ENCODE data around the gene LAMA2. TPM values are rescaled to one million over a fixed set of nuclear protein-coding genes. Genes with fewer than 3 reads are reported as not detected.

Gene LAMA2
- total and polyA plus RNA-seq, 4 donors = 5.2 to 105 (median 45.9) TPM

DNA sequence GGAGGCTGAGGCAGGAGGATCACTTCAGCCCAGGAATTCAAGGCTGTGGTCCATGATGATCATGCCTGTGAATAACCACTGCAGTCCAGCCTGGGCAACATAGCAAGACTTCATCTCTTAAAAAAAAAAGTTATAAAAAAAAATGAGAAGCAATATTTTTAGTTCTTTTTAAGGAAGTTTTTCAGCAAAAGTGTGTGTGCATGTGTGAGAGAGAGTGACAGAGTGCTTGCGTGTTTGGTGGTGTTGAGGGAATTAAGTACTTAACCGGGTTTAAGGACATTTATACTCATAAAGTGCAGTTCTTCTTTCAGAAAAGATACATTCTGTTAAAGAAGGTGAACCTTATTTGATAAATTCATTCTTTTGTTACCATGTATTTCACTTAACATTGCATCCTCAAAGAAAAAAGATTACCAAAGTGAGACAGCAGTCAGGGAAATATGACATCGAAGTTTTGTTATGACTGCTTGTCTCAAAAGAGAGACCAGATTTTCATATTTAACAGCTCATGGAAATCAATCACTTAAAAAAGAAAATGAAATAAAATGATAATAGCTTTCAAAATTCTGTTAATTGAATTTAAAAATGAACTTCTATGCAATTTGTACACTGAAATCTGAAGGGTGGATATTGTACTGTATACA lies 572.3 kb downstream of the LAMA2 start:
- 52 to 85% methylated on average over 3 of the region's 3 CpGs for WGBS, 2 donors
- H3K9ac ChIP-seq (ENCODE audit: insufficient read depth in 1 of 2, low read length in 2 of 2) = no peak overlapping the region
- H3K9me3 ChIP-seq (ENCODE audit: control insufficient read depth in 4 of 4, insufficient read depth in 3 of 4, low read length in 3 of 4) = no peaks in the 10 kb centered on the region
- DNase-seq (no peak), ATAC-seq (ENCODE audit: insufficient read depth, low FRiP score) (no peak)
- no peaks in the 10 kb centered on the region for H3K4me1 ChIP-seq (ENCODE audit: control insufficient read depth in 5 of 5, insufficient read depth in 5 of 5, low read length in 5 of 5)
- TF ChIP-seq, protein P1, sequence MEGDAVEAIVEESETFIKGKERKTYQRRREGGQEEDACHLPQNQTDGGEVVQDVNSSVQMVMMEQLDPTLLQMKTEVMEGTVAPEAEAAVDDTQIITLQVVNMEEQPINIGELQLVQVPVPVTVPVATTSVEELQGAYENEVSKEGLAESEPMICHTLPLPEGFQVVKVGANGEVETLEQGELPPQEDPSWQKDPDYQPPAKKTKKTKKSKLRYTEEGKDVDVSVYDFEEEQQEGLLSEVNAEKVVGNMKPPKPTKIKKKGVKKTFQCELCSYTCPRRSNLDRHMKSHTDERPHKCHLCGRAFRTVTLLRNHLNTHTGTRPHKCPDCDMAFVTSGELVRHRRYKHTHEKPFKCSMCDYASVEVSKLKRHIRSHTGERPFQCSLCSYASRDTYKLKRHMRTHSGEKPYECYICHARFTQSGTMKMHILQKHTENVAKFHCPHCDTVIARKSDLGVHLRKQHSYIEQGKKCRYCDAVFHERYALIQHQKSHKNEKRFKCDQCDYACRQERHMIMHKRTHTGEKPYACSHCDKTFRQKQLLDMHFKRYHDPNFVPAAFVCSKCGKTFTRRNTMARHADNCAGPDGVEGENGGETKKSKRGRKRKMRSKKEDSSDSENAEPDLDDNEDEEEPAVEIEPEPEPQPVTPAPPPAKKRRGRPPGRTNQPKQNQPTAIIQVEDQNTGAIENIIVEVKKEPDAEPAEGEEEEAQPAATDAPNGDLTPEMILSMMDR (IDR thresholded peaks at IDR 0.05; ENCODE audit: control extremely low read depth, extremely low read depth) = no peak
- H3K36me3 ChIP-seq (ENCODE audit: control insufficient read depth in 4 of 4, insufficient read depth in 4 of 4, low read length in 4 of 4) = peaks cover 0 to 27% (median 6%) of the 10 kb centered on the region in 4 donors
- H3K27me3 ChIP-seq (ENCODE audit: control insufficient read depth in 3 of 3, insufficient read depth in 3 of 3, low read length in 2 of 3) = no peaks in the 10 kb centered on the region
- H3K27ac ChIP-seq (ENCODE audit: low read depth in 1 of 2, low read length in 1 of 2) = no peak overlapping the region
- no peak overlapping the region for H3K4me3 ChIP-seq

DNA sequence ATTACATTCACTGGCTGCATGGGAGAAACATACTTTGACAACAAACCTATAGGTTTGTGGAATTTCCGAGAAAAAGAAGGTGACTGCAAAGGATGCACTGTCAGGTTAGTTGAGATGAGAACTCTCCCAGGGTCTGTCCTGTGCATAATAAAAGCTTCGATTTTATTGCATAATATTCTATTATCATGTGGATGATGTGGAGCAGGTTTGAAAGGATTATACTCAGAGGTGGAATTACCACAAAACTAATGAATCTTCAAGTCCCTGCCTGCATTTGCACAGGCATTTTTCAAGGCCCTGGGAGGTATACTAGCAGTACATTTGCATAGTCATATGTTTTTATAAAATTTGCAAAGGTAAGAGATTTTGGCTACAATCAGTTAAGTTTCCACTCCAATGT lies 577.3 kb downstream of the LAMA2 start:
- H3K4me3 ChIP-seq = no peak overlapping the region
- no peak for ATAC-seq (ENCODE audit: insufficient read depth, low FRiP score)
- no peak overlapping the region for H3K27ac ChIP-seq (ENCODE audit: low read depth in 1 of 2, low read length in 1 of 2)
- H3K9ac ChIP-seq (ENCODE audit: insufficient read depth in 1 of 2, low read length in 2 of 2) = no peak overlapping the region
- H3K4me1 ChIP-seq (ENCODE audit: control insufficient read depth in 5 of 5, insufficient read depth in 5 of 5, low read length in 5 of 5) = no peaks in the 10 kb centered on the region
- TF ChIP-seq, protein P1 (IDR thresholded peaks at IDR 0.05; ENCODE audit: control extremely low read depth, extremely low read depth) = no peak
- no peaks in the 10 kb centered on the region for H3K9me3 ChIP-seq (ENCODE audit: control insufficient read depth in 4 of 4, insufficient read depth in 3 of 4, low read length in 3 of 4)
- H3K36me3 ChIP-seq (ENCODE audit: control insufficient read depth in 4 of 4, insufficient read depth in 4 of 4, low read length in 4 of 4) = peaks cover 0 to 35% (median 11%) of the 10 kb centered on the region in 4 donors
- no peaks in the 10 kb centered on the region for H3K27me3 ChIP-seq (ENCODE audit: control insufficient read depth in 3 of 3, insufficient read depth in 3 of 3, low read length in 2 of 3)
- WGBS, 2 donors = 80% methylated on average over 2 of the region's 2 CpGs
- DNase-seq = no peak

DNA sequence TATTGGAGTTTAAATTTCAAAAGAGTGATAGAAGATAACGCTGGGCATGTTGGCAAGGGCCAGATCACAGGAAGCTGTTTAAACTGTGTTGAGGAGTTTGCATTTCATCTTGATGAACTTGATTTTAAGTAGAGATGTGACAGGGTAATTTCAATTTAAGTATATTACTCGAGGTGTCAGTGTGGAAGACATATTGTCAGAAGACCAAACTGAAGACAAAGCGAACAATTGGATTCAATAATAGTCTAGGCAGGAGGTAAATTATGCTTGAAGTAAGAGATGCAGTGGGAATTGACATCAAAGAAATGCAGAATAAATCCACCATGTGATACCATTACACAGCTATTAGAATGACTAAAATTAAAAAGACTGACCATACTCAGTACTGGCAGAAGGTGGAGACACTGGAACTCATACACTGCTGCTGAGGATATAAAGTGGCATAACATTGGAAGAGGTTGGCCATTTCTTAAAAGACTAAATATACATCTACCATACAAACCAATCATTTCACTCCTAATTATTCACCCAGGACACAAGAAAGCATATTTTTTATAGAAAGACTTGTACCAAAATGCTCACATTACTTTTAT lies 586.2 kb downstream of the LAMA2 start:
- ATAC-seq (ENCODE audit: insufficient read depth, low FRiP score) = no peak
- Histone ChIP-seq H3K9me3 (ENCODE audit: control insufficient read depth in 4 of 4, insufficient read depth in 3 of 4, low read length in 3 of 4) (no peaks in the 10 kb centered on the region), H3K27me3 (ENCODE audit: control insufficient read depth in 3 of 3, insufficient read depth in 3 of 3, low read length in 2 of 3) (no peaks in the 10 kb centered on the region), H3K36me3 (ENCODE audit: control insufficient read depth in 4 of 4, insufficient read depth in 4 of 4, low read length in 4 of 4) (peaks cover 0 to 10% (median 6%) of the 10 kb centered on the region in 4 donors), H3K27ac (ENCODE audit: low read depth in 1 of 2, low read length in 1 of 2) (no peak overlapping the region), H3K4me1 (ENCODE audit: control insufficient read depth in 5 of 5, insufficient read depth in 5 of 5, low read length in 5 of 5) (no peaks in the 10 kb centered on the region), H3K9ac (ENCODE audit: insufficient read depth in 1 of 2, low read length in 2 of 2) (no peak overlapping the region), H3K4me3 (no peak overlapping the region)
- DNase-seq = no peak
- WGBS, 2 donors = 61 to 88% methylated on average over 3 of the region's 3 CpGs
- TF ChIP-seq, protein P1 (IDR thresholded peaks at IDR 0.05; ENCODE audit: control extremely low read depth, extremely low read depth) = no peak
